Measurements from ENCODE around the gene SHISA5. TPM values are rescaled to one million over a fixed set of nuclear protein-coding genes. Genes with fewer than 3 reads are reported as not detected.

The SHISA5 gene
- total RNA-seq, 4 donors from 2014 or later, result 60.1 to 98.0 (median 87.3) TPM

DNA sequence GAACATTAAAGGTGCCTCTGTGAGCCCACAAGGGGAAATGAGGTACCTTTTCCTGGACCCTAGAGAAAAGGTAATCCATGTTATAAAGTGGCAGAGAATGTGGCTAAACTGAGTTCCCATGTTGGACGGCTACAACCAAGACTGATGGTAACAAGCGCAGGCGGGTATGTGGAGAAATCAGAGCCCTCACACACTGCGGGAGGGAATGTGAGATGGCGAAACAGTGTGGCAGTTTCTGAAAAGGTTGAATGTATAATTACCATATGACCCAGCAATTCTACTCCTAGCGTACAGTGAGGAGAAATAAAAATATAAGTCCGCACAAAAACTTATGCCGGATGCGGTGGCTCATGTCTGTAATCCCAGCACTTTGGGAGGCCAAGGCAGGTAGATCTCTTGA lies 24.1 kb upstream of the SHISA5 start:
- Histone ChIP-seq H3K36me3 (peaks cover 5% of the 10 kb centered on the region), H3K4me1 (no peaks in the 10 kb centered on the region), H3K27me3 (no peaks in the 10 kb centered on the region), H3K4me3 (no peak overlapping the region), H3K27ac (no peak overlapping the region), H3K9me3 (no peaks in the 10 kb centered on the region)
- DNase-seq (ENCODE audit: low spot score in 2 of 2), result no peak
- TF ChIP-seq POLR2A (IDR thresholded peaks at IDR 0.05), result no peak
- no peak for TF ChIP-seq POLR2AphosphoS5 (IDR thresholded peaks at IDR 0.05)
- TF ChIP-seq EP300 (IDR thresholded peaks at IDR 0.05), result no peak
- TF ChIP-seq CTCF (IDR thresholded peaks at IDR 0.05), result no peak
- WGBS, result 96% methylated on average over 9 of the region's 9 CpGs

DNA sequence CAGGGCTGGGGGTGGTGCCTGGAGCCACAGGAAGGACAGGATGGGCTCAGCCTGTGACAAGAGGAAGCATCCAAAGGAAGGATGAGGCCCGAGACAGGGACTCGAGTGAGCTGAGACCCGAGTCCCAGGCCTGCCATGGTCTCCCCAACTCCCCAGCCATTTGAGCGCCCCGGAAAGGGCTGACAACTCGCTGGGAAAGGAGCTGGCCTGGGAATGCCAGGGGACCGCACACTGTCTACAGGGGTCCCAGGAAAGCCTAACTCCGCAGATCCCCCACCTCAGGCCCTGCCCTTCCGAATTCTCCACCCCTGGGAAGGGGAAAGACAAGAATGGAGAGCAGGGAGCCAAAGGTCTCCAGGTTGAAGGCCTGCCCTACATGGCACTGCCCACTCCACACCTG lies 21.0 kb upstream of the SHISA5 start:
- no peak for DNase-seq (ENCODE audit: low spot score in 2 of 2)
- 79% methylated on average over 5 of the region's 9 CpGs for WGBS
- peaks cover 5% of the 10 kb centered on the region for H3K36me3 ChIP-seq

DNA sequence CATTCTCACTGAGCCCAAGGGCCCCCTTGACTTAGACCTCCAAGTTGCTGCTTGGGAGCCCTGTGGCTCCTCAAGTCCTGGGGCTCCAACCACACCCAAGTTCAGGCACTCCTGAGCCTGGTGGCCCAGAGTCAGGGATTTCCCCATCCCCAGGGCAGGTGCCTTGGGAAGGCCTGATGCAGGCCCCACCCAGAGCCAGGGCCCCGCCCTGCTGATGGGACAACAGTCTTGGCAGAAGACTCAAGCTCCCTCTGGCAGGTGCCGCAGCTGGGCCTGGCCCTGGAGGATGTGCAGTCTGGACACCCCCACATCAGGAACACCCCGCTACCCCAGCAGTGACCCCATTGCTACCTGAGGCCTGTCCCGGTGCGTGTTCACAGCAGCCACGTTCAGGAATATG lies 17.7 kb upstream of the SHISA5 start:
- H3K4me3 ChIP-seq, result no peak overlapping the region
- WGBS, result 100% methylated on average over 2 of the region's 6 CpGs
- TF ChIP-seq CTCF (IDR thresholded peaks at IDR 0.05) (no peak), EP300 (IDR thresholded peaks at IDR 0.05) (no peak), POLR2AphosphoS5 (IDR thresholded peaks at IDR 0.05) (no peak), POLR2A (IDR thresholded peaks at IDR 0.05) (no peak)
- no peaks in the 10 kb centered on the region for H3K9me3 ChIP-seq
- no peak for DNase-seq (ENCODE audit: low spot score in 2 of 2)
- H3K36me3 ChIP-seq, result peaks cover 9% of the 10 kb centered on the region
- no peak overlapping the region for H3K27ac ChIP-seq
- peaks cover 1% of the 10 kb centered on the region for H3K4me1 ChIP-seq
- H3K27me3 ChIP-seq, result no peaks in the 10 kb centered on the region

More for the DNA sequence above, 21.0 kb upstream of the SHISA5 start:
- TF ChIP-seq EP300 (IDR thresholded peaks at IDR 0.05), result no peak
- no peak for TF ChIP-seq POLR2AphosphoS5 (IDR thresholded peaks at IDR 0.05)
- TF ChIP-seq POLR2A (IDR thresholded peaks at IDR 0.05), result no peak
- no peak for TF ChIP-seq CTCF (IDR thresholded peaks at IDR 0.05)
- H3K27me3 ChIP-seq, result no peaks in the 10 kb centered on the region
- no peaks in the 10 kb centered on the region for H3K9me3 ChIP-seq
- no peak overlapping the region for H3K27ac ChIP-seq
- no peak overlapping the region for H3K4me3 ChIP-seq
- H3K4me1 ChIP-seq, result no peaks in the 10 kb centered on the region

GRCh38 chr3:48519277-48519643 lies 15.3 kb upstream of the SHISA5 start:
- no peak overlapping the region for H3K4me3 ChIP-seq
- WGBS, result 98% methylated on average over 9 of the region's 9 CpGs
- no peak for TF ChIP-seq CTCF (IDR thresholded peaks at IDR 0.05)
- no peak for TF ChIP-seq EP300 (IDR thresholded peaks at IDR 0.05)
- no peak for TF ChIP-seq POLR2AphosphoS5 (IDR thresholded peaks at IDR 0.05)
- no peak for TF ChIP-seq POLR2A (IDR thresholded peaks at IDR 0.05)
- H3K4me1 ChIP-seq, result peaks cover 5% of the 10 kb centered on the region
- H3K27ac ChIP-seq, result no peak overlapping the region
- H3K36me3 ChIP-seq, result peaks cover 4% of the 10 kb centered on the region
- no peak for DNase-seq (ENCODE audit: low spot score in 2 of 2)
- H3K27me3 ChIP-seq, result no peaks in the 10 kb centered on the region
- H3K9me3 ChIP-seq, result no peaks in the 10 kb centered on the region

DNA sequence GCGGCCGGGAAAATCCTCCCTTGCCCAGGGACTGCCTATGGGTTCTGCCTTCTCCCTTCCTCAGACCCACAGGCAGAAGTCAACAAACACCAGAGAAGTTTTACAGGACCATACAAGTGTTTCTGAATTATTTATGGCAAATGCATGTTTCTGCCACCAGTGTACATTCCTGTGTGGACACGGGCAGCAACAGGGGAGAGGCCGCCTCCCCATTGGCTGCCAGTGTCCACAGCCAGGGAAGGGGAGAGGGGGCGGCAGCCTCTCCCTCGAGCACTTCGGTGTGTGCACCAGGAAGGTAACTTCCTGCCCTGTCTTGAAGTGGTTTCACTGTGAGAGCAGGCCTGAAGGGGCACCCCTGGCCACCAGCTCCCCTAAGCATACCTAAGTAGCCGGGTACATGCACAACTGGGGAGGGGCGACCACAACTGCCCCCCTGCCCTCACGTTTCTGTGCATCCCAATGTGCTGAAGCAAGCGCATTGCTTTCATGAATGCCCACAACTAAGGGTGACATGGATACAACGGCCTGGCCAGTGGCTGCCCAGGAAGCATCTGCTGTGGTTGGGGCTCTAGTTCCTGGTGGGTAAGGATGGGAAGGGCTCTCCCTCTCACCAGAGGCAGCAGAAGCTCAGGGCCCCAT lies 14.8 kb upstream of the SHISA5 start:
- DNase-seq (ENCODE audit: low spot score in 2 of 2), result no peak
- 78% methylated on average over 8 of the region's 12 CpGs for WGBS

More for the DNA sequence above, 14.8 kb upstream of the SHISA5 start:
- TF ChIP-seq EP300 (IDR thresholded peaks at IDR 0.05) (no peak), POLR2A (IDR thresholded peaks at IDR 0.05) (no peak), POLR2AphosphoS5 (IDR thresholded peaks at IDR 0.05) (no peak), CTCF (IDR thresholded peaks at IDR 0.05) (no peak)
- Histone ChIP-seq H3K27ac (no peak overlapping the region), H3K36me3 (peaks cover 4% of the 10 kb centered on the region), H3K27me3 (no peaks in the 10 kb centered on the region), H3K4me1 (peaks cover 5% of the 10 kb centered on the region), H3K4me3 (no peak overlapping the region), H3K9me3 (no peaks in the 10 kb centered on the region)
